ENCODE data around the gene TDRD12. TPM values are rescaled to one million over a fixed set of nuclear protein-coding genes. Genes with fewer than 3 reads are reported as not detected.

The TDRD12 gene
- polyA plus RNA-seq, 3 donors: 0.05 TPM; not detected in 2

DNA sequence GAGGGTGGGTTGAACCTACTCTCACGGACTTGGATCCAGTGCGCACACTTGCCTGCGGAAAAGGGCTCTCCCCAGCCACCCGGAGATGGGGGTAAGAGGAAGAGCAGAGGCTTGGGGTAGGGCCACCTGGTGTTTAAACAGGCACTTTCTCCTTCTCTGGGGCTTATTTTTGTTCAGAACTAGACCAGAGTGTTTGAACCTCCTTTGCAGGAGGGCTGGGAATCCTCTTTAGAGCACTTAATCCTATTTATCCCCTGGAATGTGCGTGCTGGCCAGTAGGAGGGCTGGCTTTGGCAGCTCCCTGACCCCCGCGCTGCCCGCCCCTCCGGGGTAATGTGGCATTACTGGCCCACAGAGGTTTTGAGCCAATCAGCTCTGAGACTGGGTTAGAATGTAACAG lies 41.9 kb upstream of the TDRD12 start:
- Mint-ChIP-seq H3K4me1 (peaks cover 29% of the 10 kb centered on the region), H3K9me3 (peaks cover 0 to 9% (median 0%) of the 10 kb centered on the region in 7 donors), H3K27me3 (ENCODE audit: low read depth in 3 of 3) (peaks cover 33 to 45% (median 37%) of the 10 kb centered on the region in 3 donors), H3K27ac (no peak overlapping the region), H3K4me3 (peak overlapping the region; percentile 27 to 84), H3K36me3 (peaks cover 5 to 10% of the 10 kb centered on the region in 2 donors)
- Histone ChIP-seq H3K27me3 (ENCODE audit: control insufficient read depth in 2 of 2, insufficient read depth in 2 of 2, low read length in 2 of 2) (peaks cover 21 to 29% of the 10 kb centered on the region in 2 donors), H3K9ac (ENCODE audit: insufficient read depth, low read length, poor library complexity, severe bottlenecking) (no peak overlapping the region), H3K79me2 (ENCODE audit: insufficient read depth, low read length) (peaks cover 22% of the 10 kb centered on the region), H3K9me3 (replicated peaks in 1 of 2; ENCODE audit: control insufficient read depth in 1 of 2, insufficient read depth in 1 of 2, low read length in 2 of 2) (peaks cover 0 to 6% of the 10 kb centered on the region in 2 donors), H2AFZ (ENCODE audit: insufficient read depth, low read depth, low read length, poor library complexity, severe bottlenecking) (no peak overlapping the region), H3K36me3 (replicated peaks in 1 of 2; ENCODE audit: control insufficient read depth in 1 of 2, insufficient read depth in 2 of 2, low read length in 2 of 2) (no peaks in the 10 kb centered on the region), H3K4me2 (replicated peaks; ENCODE audit: extremely low read depth, low read length, poor library complexity, severe bottlenecking) (no peak overlapping the region), H3K4me1 (ENCODE audit: control insufficient read depth in 1 of 2, insufficient read depth in 2 of 2, low read length in 2 of 2) (peaks cover 30 to 39% of the 10 kb centered on the region in 2 donors), H4K20me1 (ENCODE audit: insufficient read depth, low read length) (peaks cover 18% of the 10 kb centered on the region), H3K27ac (ENCODE audit: low read depth in 1 of 2, low read length in 2 of 2) (no peak overlapping the region), H3K4me3 (replicated peaks in 1 of 3; ENCODE audit: low read depth in 2 of 3, low read length in 3 of 3) (no peak overlapping the region)
- no peak for DNase-seq
- TF ChIP-seq, protein P1, sequence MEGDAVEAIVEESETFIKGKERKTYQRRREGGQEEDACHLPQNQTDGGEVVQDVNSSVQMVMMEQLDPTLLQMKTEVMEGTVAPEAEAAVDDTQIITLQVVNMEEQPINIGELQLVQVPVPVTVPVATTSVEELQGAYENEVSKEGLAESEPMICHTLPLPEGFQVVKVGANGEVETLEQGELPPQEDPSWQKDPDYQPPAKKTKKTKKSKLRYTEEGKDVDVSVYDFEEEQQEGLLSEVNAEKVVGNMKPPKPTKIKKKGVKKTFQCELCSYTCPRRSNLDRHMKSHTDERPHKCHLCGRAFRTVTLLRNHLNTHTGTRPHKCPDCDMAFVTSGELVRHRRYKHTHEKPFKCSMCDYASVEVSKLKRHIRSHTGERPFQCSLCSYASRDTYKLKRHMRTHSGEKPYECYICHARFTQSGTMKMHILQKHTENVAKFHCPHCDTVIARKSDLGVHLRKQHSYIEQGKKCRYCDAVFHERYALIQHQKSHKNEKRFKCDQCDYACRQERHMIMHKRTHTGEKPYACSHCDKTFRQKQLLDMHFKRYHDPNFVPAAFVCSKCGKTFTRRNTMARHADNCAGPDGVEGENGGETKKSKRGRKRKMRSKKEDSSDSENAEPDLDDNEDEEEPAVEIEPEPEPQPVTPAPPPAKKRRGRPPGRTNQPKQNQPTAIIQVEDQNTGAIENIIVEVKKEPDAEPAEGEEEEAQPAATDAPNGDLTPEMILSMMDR (IDR thresholded peaks at IDR 0.05): no peak
- no CpG with 5 or more reads among the region's 9 CpGs for WGBS (ENCODE audit: insufficient coverage)
- intact Hi-C loops (cut with micrococcal nuclease): loop anchor here (10.0 kb wide), 1 partner anchor 273 kb away; the partner anchor contains the start of gene DPY19L3 (in 2 of the 2)

DNA sequence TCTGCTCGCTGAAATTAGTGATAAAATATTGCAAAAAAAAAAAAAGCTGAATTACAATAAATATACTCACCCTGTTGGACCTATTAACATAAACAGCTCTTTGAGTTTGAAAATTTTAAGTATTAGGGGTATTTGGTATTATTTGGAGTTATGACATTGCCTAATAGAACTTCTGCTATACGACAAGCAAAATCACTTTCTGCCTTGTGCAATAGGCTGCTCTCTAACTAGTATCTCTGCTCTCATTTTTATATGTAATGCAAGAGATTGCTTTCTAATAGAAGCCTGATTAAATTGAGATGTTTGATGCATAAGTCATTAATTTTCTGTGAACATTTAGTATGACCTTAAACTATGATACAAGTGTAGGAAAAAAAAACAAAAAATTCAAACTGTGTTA lies 38.6 kb upstream of the TDRD12 start:
- WGBS (ENCODE audit: insufficient coverage): no CpG with 5 or more reads among the region's 2 CpGs
- peak in 1 of 3 donors; percentile 15 for DNase-seq
- Histone ChIP-seq H3K9ac (ENCODE audit: insufficient read depth, low read length, poor library complexity, severe bottlenecking) (no peak overlapping the region), H4K20me1 (ENCODE audit: insufficient read depth, low read length) (no peaks in the 10 kb centered on the region), H3K36me3 (replicated peaks in 1 of 2; ENCODE audit: control insufficient read depth in 1 of 2, insufficient read depth in 2 of 2, low read length in 2 of 2) (no peaks in the 10 kb centered on the region), H2AFZ (ENCODE audit: insufficient read depth, low read depth, low read length, poor library complexity, severe bottlenecking) (no peak overlapping the region), H3K27me3 (ENCODE audit: control insufficient read depth in 2 of 2, insufficient read depth in 2 of 2, low read length in 2 of 2) (peaks cover 21 to 25% of the 10 kb centered on the region in 2 donors), H3K27ac (ENCODE audit: low read depth in 1 of 2, low read length in 2 of 2) (no peak overlapping the region), H3K4me3 (replicated peaks in 1 of 3; ENCODE audit: low read depth in 2 of 3, low read length in 3 of 3) (no peak overlapping the region), H3K4me2 (replicated peaks; ENCODE audit: extremely low read depth, low read length, poor library complexity, severe bottlenecking) (no peak overlapping the region), H3K4me1 (ENCODE audit: control insufficient read depth in 1 of 2, insufficient read depth in 2 of 2, low read length in 2 of 2) (peaks cover 8 to 12% of the 10 kb centered on the region in 2 donors), H3K79me2 (ENCODE audit: insufficient read depth, low read length) (no peaks in the 10 kb centered on the region), H3K9me3 (replicated peaks in 1 of 2; ENCODE audit: control insufficient read depth in 1 of 2, insufficient read depth in 1 of 2, low read length in 2 of 2) (peaks cover 0 to 6% of the 10 kb centered on the region in 2 donors)
- H3K27me3 Mint-ChIP-seq (ENCODE audit: low read depth in 3 of 3): peaks cover 25 to 36% (median 34%) of the 10 kb centered on the region in 3 donors
- H3K27ac Mint-ChIP-seq: no peak overlapping the region
- intact Hi-C loops (cut with micrococcal nuclease): loop anchor here in 1 of 2 donors (5.0 kb wide), 1 partner anchor 99 kb away; the partner anchor contains the start of gene PDCD5
- peaks cover 0 to 8% (median 0%) of the 10 kb centered on the region in 7 donors for H3K9me3 Mint-ChIP-seq
- H3K36me3 Mint-ChIP-seq: peaks cover 5 to 8% of the 10 kb centered on the region in 2 donors
- TF ChIP-seq, protein P1 (IDR thresholded peaks at IDR 0.05): no peak
- H3K4me3 Mint-ChIP-seq: peak overlapping the region in 1 of 2 donors; percentile 12
- peaks cover 10% of the 10 kb centered on the region for H3K4me1 Mint-ChIP-seq
